ENCODE results near the gene RAD18.

RAD18 gene

DNA sequence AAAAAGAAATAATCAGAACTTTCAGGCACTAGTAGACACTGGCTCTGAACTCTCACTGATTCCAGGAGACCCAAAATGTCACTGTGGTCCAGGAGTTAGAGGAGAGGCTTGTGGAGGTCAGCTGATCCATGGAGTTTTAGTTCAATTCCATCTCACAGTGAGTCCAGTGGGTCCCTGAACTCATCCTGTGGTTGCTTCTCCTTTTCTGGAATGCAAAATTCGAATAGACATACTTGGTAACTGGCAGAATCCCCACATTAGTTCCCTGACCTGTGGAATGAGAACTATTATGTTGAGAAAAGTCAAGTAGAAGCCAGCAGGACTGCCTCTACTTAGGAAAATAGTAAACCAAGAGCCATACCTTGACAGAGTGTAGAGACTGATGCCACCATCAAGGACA lies 106.6 kb downstream of the RAD18 start:
- DNase-seq, result no peak

DNA sequence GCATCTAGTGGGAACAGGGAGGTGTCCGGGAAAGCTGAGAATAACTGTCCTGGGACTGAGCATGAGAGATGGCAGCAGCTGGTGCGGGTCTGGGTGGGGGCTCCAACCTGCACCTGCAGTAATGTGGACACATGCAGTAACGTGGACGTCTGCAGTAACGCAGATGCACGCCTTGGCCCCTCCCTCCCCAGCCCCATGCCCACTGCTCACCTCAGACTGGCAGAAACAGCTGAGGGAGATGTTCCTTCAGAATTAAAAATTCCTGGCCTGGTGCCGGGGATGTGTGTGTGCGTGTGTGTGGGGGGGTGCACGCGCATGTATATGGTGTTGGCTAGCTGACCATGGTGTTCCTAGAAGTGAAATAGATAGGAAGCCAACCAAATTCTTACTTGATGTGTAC lies 107.2 kb downstream of the RAD18 start:
- no peak for DNase-seq

DNA sequence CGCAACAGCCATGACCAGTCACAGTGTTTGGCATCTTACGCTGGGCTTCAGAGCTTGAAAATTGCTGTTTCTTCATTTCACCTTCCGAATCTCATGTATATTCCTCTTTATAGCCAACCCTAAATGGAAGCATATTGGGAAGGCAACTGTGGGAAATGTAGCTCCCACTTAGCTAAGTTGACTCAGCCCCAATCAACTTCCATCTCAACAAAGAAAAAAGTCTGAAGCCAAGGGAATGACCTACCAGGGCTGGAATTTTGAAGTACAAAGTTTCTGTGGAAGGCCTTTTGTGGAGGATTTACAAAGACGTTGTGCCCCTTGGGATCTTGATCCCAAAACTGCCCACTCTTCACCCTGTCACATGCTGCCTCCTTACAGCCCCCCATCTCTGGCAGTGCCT lies 108.6 kb downstream of the RAD18 start:
- DNase-seq, result no peak

DNA sequence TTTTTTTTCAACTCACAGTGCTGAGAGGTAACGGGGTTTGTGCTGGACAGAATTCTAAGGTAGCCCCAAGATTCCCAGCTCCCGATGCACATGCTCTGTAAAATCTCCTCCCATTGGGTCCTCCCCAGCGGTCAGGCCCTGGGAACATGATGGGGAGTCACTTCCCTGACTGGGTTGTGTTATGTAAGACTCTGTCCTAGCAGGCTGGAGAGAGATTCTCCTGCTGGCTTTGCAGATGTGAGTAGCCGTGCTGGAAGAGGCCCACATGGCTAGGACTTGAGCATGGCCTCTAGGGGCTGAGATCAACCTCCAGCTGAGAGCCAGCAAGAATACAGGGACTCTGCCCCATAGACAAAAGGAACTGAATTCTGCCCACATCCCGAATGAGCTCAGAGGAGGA lies 110.2 kb downstream of the RAD18 start:
- no peak for DNase-seq

DNA sequence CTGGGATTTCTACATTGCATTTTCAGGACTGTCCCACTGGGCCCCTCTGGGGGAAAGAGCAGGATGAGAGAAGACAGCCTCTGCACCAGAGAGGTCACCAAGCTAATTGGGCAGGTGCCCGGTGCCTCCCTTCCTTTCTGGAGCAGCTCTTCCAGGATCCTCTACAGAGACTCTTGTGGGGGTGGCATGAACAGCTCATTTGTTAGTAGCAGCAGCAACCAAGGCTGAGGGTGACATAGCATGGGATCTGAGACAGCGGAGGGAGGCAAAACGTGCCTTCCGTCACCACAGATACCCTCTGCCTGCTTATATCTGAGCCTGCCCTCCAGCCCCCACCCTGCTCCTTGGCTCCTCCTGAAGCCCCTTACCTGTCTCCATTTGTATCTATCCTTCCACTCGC lies 110.8 kb downstream of the RAD18 start:
- no peak for DNase-seq

DNA sequence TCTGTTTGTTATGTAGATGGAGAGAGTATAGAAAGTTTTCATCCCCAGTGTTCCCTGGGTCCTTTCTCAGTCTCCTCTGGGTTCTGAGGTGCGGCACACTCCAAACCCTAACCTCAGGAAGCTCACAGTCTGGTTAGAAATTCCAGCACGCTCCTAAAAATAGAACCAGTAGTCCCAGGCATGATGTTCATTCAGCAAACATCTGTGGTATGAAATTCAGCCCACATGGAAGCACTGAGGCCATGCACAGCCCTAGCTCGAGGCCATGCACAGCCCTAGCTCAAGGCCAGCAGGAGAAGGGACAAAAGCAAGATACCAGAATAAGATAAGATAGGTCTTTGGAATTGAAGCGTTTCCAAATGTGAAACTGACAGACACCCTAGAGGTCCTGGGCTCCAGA lies 111.6 kb downstream of the RAD18 start:
- no peak for DNase-seq

DNA sequence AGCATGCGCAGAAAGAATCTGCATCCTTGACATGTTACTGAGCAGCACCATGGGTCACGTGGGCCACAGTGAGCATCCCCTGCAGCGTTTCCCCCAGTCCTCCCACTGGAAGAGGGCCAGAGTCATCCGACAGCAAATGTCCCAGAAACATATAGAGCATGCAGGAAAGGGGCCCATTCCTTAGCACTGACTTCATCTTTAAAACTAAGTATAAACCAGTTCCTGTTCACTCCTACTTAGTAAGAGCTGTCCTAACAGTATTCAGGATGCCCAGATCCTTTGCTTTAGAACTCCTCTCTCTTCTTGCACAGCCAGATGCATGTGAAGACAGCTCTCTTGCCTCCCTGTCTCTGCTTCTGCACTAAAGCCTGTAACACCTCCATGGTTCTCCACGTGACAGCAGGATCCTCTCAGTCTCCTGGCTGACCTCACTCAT lies 114.6 kb downstream of the RAD18 start:
- no peak for DNase-seq

DNA sequence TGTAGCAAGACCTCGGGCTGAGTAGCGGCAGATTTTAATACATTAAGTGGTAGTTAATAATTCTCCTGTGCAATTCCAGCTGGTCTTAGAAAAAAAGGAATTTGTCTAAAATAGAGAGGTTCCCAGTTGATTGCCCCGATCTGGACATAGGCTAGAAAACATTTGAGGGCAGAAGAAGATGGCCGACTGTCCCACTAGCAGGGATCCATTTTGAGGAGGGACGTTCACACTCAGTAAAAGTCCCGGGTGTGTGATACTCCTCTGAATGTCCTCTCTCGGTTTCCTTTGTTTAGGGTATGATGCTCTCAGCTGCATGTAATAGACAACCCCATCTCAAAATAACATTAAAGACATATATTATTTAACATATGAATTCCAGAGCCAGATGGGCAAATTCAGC lies 116.0 kb downstream of the RAD18 start:
- no peak for DNase-seq

DNA sequence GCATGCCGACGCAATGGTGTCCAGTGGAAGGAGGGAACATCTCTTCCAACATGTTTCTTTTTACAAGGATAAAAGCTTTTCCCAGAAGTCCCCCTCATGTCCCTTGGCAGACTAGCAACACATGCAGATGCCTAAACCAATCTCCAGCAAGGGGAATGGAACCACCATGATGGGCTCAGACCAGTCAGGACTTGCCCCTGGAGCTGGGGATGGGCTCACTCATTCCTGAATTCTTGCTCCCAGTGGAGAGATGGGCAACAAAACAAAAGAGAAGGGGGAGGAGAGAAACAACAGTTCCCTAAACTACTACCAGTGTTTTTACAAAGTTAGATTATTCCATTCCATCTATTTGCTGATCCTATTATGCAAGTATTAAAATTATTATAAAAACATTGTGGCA lies 117.1 kb downstream of the RAD18 start:
- DNase-seq, result no peak

DNA sequence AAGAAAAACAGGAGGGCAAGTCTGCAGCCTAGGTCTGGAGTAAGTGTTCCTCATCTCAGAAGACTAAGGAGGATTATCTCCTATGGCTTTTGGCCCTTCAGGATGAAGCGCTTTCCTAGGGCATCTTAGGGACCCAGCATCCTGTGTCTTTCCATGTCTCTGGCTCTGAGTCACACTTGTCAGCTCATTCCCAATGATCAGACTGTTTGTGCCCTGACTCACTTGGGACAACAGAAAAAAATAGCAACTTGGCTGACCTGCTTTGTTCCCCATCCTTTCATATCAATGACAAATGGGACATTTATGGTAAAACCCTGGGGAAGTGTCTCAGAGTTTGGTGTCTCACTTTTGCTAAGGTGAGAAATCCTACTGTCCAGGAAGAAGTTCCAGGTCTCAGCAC lies 117.6 kb downstream of the RAD18 start:
- DNase-seq, result no peak

DNA sequence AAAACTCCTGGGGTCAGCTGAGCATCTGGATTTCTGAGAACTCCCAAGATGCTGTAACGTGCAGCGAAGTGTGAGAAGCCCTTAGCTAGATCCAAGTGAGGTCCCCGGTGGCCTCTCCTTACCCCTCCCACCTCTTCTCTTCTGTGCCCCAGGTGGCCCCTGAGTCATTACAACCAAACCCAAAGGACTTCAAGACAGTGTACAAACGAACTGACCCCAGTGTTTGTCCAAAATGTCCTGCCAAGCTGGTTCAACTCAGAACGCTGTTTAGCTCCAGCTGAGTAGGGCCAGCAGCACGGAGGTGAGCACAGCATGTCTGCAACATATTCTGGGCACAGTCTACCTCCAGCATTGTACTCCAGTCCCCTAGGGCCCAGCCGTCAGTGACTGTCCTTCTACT lies 119.9 kb downstream of the RAD18 start:
- DNase-seq, result no peak

DNA sequence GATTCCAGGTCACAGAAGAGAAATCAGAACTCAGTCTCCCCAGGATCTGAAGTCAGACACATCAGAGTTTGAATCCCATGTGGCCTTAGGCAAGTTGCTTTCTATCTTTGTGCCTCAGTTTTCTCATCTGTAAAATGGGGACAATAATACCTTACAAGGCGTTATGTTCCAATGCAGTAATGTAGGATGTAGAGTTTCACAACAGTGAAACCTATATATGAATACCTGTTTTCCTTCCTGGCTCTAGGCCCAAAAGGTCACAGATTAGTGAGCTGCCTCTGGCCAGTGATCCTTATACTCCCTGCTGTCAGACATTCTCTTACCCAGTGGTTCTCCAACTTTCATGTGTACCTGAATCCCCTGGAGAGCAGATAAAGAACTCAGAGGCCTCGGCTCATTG lies 121.0 kb downstream of the RAD18 start:
- no peak for DNase-seq

DNA sequence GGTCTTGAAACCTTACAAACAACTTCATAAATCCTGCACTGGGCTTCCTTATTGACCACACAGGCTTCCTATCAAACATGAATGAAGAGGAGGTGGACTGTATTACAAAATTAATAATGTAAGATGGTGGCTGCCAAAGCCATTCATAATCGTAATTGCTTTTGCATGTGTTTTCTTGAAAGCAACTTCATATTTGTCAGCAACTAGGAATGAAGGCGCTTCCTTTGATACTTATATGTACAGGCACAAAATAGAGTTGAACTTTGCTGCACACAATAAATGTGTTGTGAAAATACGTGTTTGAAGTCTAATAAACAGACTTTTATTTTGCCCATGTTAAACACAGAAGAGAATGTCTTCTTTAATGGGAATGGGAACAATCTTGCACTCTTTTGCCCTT lies 121.8 kb downstream of the RAD18 start:
- no peak for DNase-seq

DNA sequence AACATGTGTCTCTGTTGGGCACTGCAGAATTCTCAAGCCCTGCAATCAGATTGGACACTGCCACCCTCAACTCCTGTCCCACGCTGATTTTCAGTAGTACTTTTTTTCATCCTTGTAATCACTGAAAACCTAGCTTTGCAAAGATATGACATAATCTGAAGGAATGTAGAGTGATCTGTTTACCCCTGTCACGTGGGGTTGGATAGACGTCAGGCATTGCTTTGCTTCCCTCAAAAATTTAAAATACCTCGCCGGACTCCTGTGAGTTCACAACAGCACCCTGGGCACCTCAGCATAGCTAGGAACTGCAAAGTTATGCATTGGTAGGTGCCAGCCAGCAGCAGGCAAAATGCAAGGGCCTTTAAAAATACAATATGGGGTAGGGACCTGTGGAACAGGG lies 122.7 kb downstream of the RAD18 start:
- no peak for DNase-seq

DNA sequence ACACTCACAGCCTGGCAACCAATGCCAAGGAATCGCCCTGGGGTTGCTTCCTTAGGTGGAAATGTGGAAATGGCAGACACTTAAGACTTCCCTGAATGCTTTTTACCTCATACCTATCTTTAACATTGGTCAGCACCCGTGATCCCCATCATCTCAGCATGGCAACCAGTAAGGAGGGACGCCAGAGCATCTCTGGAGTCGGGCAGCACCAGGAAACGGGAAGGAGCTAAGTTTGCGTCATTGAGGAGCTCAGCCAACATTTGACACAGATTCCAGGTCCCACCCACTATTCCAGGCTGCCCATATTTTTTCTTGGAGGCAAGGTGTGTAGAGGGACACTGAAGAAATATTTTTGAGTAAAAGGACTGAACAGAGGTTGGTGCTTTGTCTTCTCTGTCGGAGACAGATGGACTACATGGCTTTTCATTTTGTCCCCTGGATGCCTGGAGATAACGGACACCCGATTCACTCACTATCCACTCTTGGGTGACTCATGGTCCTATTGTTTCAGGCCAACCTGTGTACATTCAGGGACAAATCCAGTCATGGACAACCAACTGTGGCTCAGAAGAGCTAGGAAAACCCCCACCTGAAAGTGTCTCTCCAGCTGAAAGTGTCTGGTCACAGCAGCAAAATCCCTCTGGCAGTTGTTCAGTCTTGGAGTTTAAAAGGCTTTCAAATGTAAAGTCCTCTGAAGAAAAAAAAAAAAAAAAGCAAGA lies 123.5 kb downstream of the RAD18 start:
- no peak for DNase-seq

DNA sequence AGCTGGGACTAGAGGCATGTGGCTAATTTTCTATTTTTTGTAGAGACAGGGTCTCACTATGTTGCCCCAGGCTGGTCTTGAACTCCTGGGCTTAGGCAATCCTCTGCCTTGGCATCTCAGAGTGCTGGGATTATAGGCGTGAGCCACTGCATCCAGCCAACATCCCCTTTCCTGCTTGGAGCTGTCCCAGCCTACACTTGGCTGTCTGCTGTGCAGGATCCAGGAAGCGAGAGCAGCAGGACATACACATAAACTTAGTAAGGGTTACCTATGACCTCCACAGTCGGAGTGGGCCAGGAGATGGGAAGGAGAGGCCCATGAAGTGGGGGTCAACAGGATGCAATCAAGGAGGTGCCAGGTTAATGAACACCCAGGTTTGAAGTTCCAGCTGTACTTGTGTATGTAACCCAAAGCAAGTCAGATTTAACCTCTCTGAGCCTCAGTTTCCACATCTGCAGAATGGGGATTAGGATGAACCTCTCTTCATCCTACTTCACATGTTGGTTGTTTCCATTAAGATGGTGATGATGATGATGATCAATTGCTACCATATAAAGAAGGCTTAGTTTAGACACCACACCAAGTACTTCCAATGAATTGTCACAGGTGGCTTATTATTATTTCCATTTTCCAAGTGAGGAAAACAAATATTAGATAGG lies 124.4 kb downstream of the RAD18 start:
- no peak for DNase-seq

DNA sequence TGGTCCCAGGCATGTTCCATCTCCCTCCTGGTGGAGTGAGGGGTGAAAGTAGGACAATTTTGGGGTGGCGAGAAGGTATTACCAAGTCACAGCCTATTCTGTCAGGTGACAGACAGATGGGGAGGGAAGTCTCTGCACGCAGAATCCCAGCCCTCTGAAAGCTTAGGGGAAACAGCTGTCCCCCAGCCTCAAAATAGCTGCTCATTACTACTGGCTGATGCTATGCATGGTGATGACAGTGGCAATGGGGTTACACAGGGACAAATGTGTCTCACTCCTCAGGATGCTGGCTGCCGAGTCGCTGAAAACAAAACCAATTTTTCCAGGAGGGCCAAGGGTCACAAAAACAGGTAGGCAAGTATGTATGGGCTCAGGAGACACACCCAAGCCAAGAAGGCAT lies 125.0 kb downstream of the RAD18 start:
- DNase-seq, result no peak

DNA sequence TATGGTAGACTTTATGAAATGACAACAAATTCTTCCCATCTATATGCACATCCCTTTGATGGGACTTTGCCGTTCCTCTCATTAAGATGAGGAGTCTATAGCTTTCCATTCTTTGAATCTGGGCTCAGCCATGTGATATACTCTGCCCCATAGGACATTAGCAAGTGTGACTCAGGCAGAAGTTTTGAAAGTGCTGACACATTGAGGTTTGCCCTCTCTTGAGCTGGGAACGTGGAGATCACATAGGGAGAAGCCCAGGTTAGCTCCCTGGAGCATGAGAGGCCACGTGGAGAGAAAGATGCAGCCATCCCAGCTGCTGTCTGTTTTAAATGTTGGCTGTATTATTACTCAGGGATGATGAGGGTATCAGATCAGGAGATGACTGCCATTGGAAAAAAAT lies 126.1 kb downstream of the RAD18 start:
- no peak for DNase-seq

DNA sequence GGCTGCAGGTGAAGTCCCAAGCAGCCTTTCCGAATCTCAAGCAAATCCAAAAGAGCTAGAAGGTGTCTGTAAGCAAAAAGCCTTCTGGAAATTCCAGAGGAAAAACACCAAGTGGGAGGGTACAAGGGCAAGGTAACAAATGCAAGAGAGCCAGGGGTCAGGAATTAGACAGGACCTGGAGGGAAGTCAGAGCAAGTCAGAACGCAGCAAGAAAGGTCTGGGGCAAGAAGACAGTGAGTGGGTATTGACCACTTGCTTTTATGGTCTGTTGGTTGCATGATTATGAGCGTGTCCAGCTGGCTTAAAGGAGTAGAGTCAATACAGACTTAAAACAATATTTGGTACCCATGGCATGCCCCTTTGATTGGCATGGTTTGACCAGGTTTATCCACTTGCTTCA lies 127.2 kb downstream of the RAD18 start:
- no peak for DNase-seq

DNA sequence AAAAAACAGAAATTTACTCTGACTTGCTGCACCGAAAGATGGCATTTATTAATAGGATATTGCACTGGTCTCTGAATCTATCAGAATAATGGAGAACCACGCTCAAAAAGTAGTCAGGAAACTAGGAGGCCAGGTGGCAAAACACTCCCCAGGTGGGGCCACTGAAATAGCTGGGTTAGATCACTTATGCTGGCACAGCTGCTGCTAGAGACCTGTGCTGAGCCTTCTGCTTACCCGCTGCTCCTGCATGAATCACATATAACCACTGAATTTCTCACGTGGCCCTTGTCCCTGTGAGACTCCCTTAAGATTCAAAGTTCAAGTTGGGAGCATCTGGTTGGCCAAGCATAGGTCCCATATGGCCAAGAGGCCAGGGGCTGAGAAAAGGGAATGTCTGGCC lies 127.9 kb downstream of the RAD18 start:
- no peak for DNase-seq

DNA sequence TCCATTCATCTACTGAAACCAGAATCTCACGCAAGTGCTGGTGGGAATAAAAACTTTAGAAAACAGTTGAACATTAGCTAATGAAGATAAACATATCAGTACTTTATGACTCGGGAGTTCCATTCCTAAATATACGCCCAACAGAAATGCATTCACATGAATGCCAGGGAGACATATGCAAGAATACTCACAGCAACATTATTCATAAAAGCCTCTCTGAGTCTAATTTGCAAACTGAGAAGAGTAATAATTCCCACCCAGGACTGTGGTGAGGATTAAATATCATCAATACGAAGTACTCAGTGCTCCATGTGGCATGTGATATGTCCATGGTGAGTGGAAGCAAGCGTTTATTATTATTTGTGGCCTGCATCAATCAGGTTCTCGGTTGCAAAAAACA lies 128.3 kb downstream of the RAD18 start:
- no peak for DNase-seq

DNA sequence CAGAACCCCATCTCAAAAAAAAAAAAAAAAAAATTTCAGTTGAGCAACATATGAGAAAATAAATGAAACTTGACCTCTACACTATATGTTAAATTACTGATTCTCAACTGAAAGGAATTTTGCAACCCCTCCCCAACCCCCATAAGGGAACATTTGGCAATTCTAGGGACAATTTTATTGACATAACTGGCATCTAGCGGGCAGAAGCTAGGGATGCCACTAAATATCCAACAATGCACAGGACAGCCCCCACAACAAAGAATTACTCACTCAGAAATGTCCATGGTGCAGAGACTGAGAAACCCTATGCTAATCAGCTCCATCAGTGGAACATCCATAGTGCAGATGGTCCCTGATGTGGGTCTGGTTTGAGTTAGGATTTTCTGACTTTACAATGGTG lies 135.6 kb downstream of the RAD18 start:
- no peak for DNase-seq
